IPS-18c (cell line): ENCODE measurements around the gene B3GALNT2.

Source experiments
- H3K4me3 ChIP-seq: 2 replicates; pipeline ENCODE4 v1.7.0; 2013; ENCODE audit warnings: low read depth, mild to moderate bottlenecking, low read length, moderate library complexity; ENCODE audit not compliant: insufficient read depth
- H3K9me3 ChIP-seq: one replicate; pipeline ENCODE4 v1.6.1; 2013; ENCODE audit warnings: mild to moderate bottlenecking, low read length, moderate library complexity; ENCODE audit not compliant: control insufficient read depth, insufficient read depth

B3GALNT2 gene

GRCh38 chr1:235402457-235403200 is 101.6 kb downstream of the B3GALNT2 start:
- Histone ChIP-seq H3K9me3 (no peaks in the 10 kb centered on the region), H3K4me3 (no peak overlapping the region)

- Histone ChIP-seq H3K4me3 (no peak overlapping the region), H3K9me3 (no peaks in the 10 kb centered on the region)
These were observed 103.0 kb downstream of the B3GALNT2 start for GRCh38 chr1:235401251-235401650.
